Stimulated activated CD4-positive, alpha-beta T cell treated with anti-CD3 and anti-CD28 coated beads, Interleukin-1b, Interleukin-23, amount 100 ng/mL, for 24 hours (primary cell): ENCODE measurements around the gene ATP6V0A4.
"Not testable (repeated sequence)": the region's sequence is repeated elsewhere in the genome, so short reads cannot be mapped to it uniquely, and the experiment has no call there.

Experiments
- DNase-seq, 4 experiments: peaks; one replicate each; pipeline ENCODE4 v3.0.0-alpha.2; 2020; ENCODE audit warnings: low read depth in 4 of 4, low spot score in 1 of 4

The ATP6V0A4 gene

DNA sequence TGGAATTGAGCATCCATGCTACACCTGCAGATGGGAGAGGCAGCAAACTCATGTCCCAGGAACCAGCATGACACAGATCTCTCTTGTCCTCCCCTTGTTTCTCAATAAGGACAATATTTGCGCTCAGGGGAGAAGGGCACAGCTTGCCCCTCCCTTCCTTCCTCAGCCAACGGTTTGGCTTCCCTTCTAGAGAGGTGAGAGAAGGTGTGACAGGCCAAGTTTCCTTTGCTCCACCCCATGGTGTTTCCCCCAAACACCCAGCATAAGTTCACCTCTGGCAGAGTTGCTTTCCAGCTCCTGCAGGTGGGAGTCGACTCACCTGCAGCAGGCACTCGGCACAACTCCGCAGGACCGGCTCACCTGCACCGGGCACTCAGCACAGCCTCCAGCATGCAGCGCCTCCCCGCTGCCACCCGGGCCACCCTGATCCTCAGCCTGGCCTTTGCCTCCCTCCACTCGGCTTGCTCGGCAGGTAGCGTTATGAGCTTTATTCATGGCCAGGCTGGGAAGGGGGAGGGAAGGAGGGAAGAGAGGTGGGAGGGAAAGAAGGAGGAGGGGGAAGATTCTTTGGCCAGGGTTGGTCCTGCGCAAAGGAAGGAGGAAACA lies at the start of gene ATP6V0A4, which contains the start of gene TMEM213:
TSS of gene ATP6V0A4 (minus strand) at position 482 of the 606 bp plus-strand sequence. CDS start 26,949 bp downstream, outside the sequence.
TSS of gene TMEM213 (plus strand) at position 280 of the 606 bp plus-strand sequence. CDS start at position 391, 111 bp downstream.
- DNase-seq = no peak

DNA sequence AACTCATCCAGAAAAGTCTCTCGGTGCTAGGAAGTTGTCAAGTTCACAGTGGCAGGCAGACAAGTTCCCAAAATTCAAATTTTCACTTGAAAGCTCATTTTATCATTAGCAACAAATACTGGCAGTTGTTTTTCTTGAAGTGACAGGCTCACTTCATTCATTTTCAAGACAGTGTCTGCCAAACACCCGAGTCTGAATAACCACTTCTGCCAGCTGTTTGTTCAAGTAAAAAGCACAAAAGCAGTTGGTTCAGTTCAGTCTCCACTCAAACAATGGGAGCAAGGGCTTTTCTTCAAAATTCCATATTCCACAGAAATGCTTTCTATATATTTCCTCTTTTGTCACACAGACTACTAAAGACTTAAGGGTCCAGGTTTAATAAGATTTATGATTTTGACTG lies 47.7 kb upstream of the ATP6V0A4 start:
- no peak for DNase-seq

DNA sequence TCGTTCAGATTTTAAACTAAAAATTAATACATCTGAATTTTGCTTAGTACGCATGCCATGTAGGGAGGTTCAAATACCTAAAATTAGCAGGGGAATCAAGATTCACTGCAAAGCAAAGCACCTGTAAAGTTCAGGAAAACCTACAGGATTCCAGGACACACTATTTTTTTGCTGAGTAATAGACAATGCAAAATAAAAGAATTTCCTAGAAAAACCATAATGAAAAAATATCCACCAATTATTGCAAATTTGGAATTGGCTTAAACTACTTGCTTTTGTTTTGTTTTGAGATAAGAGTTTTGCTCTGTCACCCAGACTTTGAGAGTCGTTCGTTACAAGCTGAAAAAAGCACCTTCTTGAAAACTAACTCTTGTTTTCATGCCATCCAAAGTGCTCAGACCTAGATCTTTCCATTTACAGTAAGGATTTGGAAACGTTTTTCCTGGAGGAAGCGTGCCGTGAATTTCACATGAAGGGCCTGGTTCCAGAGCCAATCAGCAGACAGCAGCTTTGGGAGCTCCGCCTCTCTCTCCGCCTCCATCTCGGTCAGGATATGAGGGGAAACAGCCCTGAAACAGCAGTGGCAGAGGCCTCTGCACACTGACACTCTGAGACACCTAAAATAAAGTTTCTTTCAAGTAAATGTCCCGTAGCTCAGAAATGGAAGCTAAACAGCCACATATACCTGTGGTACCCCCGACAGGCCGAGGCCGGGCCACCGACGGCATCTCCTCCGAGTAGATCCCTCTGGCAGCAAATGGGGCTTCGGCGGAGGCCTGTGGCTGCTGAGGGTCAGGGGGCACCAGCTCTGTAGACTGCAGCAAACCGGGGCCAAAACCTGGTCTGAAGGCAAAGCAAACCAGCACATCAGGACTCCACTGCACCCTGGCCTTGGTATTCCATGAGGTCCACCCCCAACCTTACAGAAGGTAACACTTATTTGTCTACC lies 45.9 kb upstream of the ATP6V0A4 start:
- no peak for DNase-seq

DNA sequence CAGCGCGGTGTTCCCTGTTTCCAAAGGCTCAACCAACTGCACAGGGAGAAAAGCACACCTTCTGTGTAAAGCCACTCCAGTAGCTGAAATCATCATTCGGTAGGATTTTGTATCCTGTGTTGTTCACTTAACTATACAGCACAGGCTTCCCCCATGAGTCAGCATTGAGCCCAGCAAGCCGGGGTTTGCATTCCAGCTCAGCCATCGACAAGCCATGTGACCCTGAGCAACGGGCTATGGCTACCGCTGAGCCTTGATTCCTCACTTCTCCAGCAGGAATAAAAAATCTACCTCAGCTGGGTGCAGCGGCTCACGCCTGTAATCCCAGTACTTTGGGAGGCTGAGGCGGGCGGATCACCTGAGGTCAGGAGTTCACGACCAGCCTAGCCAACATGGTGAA lies 44.1 kb upstream of the ATP6V0A4 start:
- no peak for DNase-seq

DNA sequence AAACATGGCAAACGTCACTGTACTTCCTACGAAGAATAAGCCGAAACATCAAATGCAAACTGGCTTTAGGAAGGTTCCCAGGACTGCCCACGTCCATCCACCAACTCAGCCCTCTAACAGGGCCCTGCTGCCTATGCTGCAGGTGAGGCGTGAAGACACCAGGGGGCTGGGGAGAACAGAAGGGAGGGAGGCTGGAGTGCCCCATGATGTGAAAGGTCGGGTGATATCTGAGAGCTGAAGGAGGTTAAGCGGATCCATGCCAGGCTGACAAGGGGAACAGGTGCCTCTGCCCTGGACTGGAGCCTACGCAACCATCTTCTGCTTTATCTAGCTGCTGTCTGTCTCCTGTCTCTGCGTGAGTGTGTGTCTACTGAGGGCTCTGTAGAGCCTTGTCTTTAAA lies 40.2 kb upstream of the ATP6V0A4 start:
- DNase-seq = no peak

DNA sequence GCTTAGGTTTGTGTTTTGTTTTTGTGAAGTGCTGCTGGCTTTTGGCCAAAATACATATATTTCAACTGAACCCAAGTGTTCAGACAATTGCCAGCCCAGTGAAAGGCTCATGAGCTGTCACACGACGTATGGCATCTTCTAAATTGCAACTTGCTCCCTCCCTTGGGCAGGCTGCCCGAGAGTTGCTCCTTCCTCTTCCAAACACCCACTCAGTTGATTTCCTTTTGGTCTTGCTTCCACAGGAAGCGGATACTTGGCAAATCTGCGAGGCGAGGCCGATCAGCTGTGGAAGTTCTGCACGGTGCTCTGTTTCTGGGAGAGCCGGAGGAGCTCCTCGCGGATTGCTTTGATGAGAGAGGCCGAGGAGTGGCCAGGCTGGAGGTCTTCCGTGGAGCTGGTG lies 39.6 kb upstream of the ATP6V0A4 start:
- no peak for DNase-seq

DNA sequence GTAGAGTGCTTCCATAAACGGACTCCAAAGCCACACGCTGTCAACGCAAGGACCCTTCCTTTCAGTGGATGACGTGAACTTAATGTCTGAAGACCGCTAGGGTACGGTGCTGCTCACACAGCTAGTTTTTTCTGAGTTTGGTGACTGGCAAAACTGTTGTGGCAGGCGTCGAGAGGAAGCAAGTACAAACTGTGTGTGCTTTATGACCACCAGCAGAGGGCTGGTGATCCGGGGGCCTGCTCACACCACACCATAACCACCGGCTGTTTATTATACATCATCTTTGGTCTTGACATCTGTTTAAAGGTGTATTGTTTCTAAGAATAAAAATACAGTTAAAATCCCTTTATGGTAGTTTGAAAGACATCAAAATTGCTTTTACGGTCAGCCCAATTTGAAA lies 37.1 kb upstream of the ATP6V0A4 start:
- no peak for DNase-seq

DNA sequence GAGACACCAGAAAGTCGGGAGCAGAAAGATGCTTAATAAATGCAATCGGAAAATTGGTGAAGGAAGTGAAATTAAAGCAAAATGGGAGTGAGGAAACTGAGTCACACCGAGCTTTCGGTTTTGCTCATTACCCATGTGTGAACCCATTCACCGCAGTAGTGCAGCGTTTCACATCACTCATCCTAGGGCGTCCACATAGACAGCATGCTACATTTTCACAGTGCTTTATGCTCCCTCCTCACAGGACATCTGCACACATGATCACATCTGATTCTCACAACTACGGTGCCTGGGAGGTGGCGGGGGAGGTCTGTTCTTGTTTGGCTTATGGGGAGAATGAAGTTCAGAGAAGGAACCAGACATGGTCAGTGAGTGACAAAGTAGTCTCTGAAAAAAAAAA lies 36.6 kb upstream of the ATP6V0A4 start:
- DNase-seq = peak in 1 of 4 experiments; percentile 6

DNA sequence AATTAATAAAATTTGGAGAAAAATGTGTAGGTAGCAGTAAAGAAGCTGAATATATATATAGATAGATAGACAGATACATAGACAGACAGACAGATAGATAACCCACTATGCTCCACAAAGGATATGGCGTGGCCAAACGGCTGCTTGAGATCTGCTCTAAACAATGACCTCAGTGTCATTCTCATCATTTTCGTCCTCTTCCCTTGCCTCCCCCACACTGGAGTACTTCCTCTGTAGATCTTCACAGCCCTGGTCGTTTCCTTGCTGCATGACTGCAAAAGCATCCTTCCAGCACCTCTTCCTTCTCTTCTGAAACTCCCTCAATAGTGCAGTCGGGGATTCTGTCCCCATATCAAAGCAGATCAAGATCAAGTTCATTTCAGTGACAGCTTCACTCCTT lies 35.6 kb upstream of the ATP6V0A4 start:
- no peak for DNase-seq

DNA sequence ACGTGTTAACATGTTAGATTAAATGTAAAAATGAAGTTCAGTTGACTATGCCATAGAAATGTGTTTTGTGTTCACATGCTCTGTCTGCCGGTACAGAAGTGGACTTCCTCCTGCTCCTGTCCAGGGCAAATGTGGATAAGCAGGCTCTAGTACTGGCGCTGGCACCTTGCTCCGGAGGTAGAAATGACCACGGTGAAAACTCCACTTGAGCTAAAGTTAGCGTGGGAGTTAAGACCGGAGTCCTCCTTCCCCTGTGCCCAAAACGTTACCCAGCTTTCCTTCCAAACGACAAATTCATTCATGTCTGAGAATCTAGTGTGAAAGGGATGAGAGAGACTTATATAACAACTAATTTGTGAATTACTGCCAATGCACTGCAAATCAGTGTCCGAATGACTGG lies 35.0 kb upstream of the ATP6V0A4 start:
- DNase-seq = no peak

DNA sequence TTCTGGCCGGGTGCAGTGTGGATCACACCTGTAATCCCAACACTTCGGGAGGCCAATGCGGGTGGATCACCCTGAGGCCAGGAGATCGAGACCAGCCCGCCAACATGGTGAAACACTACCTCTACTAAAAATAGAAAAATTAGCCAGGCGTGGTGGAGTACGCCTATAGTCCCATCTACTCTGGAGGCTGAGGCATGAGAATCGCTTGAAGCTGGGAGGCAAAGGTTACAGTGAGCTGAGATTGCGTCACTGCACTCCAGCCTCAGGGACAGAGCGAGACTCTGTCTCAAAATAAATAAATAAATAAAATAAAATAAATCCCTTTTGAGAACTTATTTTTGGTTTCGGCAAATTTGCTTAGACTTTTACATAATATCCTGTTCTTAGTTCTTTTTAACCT lies 31.3 kb upstream of the ATP6V0A4 start:
- DNase-seq = no peak

DNA sequence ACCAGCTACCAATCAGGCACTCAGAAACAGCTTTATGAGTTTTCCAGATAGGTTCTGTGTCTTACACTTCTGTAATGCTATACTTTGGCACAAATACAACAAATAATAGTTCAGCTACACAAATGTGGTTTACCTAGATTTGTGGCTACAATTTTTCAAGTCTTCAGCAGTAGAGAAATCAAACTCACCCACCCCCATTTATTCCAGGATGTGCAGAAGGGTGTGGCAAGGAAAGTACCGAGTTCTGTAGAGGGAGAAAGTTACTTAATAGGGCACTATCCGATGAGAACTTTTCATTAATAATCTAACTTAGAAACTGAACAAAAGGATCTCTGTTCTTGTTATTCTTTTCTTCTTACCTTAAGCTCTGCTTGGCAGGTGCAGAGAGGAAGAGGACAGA lies 30.3 kb upstream of the ATP6V0A4 start:
- no peak for DNase-seq

DNA sequence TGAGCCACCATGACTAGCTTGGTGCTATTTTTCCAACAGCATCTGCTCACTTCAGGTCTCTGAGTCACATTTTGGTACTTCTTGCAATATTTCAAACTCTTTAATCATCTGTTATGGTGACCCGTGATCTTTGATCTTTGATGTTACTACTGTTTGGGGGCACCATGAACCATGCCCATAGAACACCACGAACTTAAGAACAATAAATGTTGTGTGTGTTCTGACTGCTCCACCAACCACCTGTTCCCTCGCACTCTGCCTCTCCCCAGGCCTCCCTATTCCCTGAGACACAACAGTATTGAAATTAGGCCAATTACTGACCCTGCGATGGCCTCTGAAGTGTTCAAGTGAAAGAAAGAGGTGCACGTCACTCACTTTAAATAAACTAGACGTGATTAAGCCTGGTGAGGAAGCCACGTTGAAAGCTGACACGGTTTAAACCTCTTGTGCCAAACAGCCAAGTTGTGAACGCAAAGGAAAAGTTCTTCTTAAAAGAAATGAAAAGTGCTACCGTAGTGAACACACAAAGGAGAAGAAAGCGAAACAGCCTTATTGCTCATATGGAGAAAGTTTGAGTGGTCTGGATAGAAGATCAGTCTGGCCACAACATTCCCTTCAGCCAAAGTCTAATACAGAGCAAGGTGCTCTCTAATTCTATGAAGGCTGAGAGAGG lies 27.2 kb upstream of the ATP6V0A4 start:
- no peak for DNase-seq

DNA sequence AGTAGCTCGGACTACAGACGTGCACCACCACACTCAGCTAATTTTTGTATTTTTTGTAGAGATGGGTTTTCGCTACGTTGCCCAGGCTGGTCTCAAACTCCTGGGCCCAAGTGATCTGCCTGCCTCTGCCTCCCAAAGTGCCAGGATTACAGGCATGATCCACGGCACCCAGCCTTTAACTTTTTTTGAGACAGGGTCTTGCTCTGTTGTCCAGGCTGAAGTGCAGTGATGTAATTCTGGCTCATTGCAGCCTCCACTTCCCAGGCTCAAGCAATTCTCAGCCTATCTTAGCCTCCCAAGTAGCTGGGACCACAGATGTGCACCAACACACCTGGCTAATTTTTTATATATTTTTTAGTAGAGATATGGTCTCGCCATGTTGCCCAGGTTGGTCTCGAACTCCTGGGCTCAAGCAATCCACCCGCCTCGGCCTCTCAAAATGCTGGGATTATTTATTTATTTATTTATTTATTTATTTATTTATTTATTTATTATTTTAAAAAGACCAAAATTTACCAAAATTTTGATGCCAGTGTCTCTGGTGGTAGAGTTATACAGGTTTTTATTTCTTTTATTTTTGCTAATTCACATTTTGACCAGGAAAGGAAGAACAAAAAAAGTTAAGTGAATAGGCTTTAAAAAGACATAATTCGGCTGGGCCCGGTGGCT lies 25.0 kb upstream of the ATP6V0A4 start:
- no peak for DNase-seq

DNA sequence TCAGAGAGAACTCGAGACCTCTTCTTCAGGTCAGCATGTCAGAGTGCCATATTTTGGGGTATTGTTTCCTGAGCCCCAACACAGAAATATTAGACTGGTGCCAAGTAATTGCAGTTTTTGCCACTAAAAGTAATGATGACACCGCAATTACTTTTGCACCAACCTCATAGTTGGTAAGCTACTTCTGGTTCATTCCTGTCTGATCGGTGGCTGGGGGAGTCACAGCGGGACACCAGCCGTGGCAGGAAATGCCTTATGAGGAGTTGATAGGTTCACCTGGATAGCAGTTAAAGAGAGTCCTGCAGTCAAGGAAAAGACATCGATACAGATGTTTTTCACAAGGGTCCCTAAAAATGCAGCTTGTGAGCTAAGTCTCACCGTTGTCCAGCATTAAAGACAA lies 23.9 kb upstream of the ATP6V0A4 start:
- no peak for DNase-seq

DNA sequence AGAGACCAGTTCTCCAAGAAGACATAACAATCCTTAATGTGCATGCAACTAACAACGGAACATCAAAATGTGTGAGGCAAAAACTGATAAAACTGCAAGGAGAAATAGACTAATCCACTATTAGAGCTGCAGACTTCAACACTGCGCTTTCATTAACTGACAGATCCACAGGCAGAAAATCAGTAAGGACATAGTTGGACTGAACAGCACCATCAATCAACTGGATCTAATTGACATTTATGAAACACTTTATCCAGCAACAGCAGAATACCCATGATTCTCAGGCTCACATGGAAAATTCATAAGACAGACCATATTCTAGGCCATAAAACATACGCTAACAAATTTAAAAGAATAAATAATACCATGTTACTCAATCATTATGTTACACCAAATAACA lies 21.6 kb upstream of the ATP6V0A4 start:
- no peak for DNase-seq

DNA sequence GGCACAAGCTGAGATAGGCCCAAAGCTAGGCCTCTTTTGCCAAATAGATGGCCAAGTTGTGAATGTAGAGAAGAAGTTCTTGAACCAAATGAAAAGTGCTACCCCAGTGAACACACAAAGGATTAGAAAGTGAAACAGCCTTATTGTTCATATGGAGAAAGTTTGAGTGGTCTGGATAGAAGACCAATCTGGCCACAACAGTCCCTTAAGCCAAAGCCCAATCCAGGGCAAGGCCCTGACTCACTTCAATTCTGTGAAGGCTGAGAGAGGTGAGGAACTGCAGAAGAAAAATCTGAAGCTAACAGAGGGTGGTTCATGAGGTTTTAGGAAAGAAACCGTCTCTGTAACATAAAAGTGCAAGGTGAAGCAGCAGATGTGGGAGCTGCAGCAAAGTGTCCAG lies 18.7 kb upstream of the ATP6V0A4 start:
- DNase-seq = no peak

DNA sequence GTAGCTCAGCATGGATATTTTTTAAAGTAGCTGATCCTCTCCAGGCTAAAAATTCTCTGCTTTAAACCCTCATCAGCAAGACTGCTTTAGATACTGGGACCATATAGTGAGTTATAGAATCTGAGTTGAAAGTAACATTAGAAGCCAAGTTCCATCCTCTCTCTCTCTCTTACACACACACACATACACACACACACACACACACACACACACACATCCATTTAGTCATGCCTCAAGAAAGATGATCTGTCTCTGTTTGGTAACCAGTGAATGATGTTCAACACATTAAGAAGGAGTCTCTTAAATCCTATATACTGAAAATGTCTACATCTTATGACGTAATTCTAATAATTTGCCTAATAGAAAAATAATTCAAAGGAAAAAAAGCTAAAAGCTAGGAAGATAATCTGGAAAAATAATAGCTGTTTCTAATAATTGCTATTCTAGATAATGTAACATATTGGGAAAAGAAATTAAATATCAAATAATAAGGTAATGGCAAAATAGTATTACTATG lies 16.9 kb upstream of the ATP6V0A4 start:
- DNase-seq = no peak

DNA sequence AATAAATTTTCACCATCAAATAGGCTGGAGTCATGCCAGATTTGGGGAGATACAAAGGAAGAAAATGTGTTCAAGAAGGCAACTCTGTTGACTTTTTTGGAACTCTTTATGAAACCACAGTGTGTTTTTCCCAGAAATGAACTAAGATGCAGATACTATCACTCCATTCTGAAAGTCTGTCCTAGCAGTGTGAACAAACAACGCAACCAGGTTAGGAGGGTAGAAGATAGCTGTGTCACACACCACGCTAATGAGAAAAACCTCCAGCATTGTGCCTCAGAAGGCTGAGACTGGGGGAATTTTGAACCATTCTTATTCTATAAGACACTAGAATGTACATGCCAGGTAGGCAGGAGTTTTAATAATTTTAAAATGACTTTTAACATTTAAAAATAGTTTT lies 15.9 kb upstream of the ATP6V0A4 start:
- DNase-seq = no peak

DNA sequence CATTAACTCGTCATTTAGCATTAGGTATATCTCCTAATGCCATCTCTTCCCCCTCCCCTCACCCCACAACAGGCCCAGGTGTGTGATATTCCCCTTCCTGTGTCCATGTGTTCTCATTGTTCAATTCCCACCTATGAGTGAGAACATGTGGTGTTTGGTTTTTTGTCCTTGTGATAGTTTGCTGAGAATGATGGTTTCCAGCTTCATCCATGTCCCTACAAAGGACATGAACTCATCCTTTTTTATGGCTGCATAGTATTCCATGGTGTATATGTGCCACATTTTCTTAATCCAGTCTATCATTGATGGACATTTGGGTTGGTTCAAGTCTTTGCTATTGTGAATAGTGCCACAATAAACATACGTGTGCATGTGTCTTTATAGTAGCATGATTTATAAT lies 13.3 kb upstream of the ATP6V0A4 start:
- not testable (repeated sequence) for DNase-seq

DNA sequence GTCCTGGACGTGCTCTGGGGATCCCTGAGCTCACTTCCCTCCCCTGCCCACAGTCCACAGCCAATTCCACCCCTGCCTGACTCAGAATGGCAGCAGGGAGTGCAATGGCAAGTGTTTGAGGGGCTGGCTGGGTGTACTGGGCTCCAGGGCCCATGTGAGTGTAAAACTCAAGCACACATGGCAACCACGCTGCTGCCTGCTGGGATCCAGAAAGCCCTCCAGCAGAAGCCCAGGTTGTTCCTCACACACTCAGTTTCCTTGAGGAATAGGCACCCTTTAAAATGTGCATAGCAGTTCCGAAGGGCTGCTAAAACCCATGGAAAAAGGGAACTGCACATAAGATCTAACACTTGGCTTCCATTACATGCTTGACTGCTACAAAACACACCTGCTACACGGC lies 11.3 kb upstream of the ATP6V0A4 start:
- DNase-seq = no peak
